ENCODE data around the gene MEF2B. TPM values are rescaled to one million over a fixed set of nuclear protein-coding genes. Genes with fewer than 3 reads are reported as not detected.
A peak's percentile ranks its signal among the peaks of the same experiment; 100 is the strongest.

MEF2B gene
- total RNA-seq, 6 experiments from 2014 or later: 0.24 to 2.1 (median 0.97) TPM; not detected in 2

GRCh38 chr19:19098703-19099632, 71.1 kb downstream of the MEF2B start:
- H3K4me1 ChIP-seq: peaks cover 0 to 81% (median 34%) of the 10 kb centered on the region in 4 donors
- H3K27me3 ChIP-seq: no peaks in the 10 kb centered on the region
- H3K4me3 ChIP-seq: peak overlapping the region in 2 of 3 donors; percentile 24 to 31
- peaks cover 0 to 5% (median 0%) of the 10 kb centered on the region in 4 donors for H3K36me3 ChIP-seq
- peak; percentile 68 to 78 (median 69) for ATAC-seq
- peak; percentile 90 to 96 (median 94) for DNase-seq
- no peaks in the 10 kb centered on the region for H3K9me3 ChIP-seq
- TF ChIP-seq POLR2A (IDR thresholded peaks at IDR 0.05) (peak; percentile 35), CTCF (IDR thresholded peaks at IDR 0.05) (no peak)
- peak overlapping the region; percentile 85 to 98 (median 91) for H3K27ac ChIP-seq
- intact Hi-C loops (cut with DNase I): no loop called here
- WGBS (ENCODE audit: insufficient coverage, low coverage, low lambda C conversion rate, missing lambda C conversion rate): 12% methylated on average over 9 of the region's 18 CpGs

- H3K4me3 ChIP-seq: no peak overlapping the region
- peaks cover 0 to 77% (median 34%) of the 10 kb centered on the region in 4 donors for H3K4me1 ChIP-seq
- DNase-seq (no peak), ATAC-seq (peak in 1 of 4 donors; percentile 31)
- TF ChIP-seq POLR2A (IDR thresholded peaks at IDR 0.05) (no peak), CTCF (IDR thresholded peaks at IDR 0.05) (no peak)
- 37% methylated on average over 8 of the region's 9 CpGs for WGBS (ENCODE audit: insufficient coverage, low coverage, low lambda C conversion rate, missing lambda C conversion rate)
- H3K9me3 ChIP-seq: no peaks in the 10 kb centered on the region
- peaks cover 0 to 5% (median 0%) of the 10 kb centered on the region in 4 donors for H3K36me3 ChIP-seq
- intact Hi-C loops (cut with DNase I): no loop called here
- H3K27ac ChIP-seq: peak overlapping the region; percentile 85 to 98 (median 91)
- no peaks in the 10 kb centered on the region for H3K27me3 ChIP-seq
Measured at GRCh38 chr19:19098084-19098702, 71.9 kb downstream of the MEF2B start.

- 49% methylated on average over 12 of the region's 24 CpGs for WGBS (ENCODE audit: insufficient coverage, low coverage, low lambda C conversion rate, missing lambda C conversion rate)
- peaks cover 0 to 5% (median 0%) of the 10 kb centered on the region in 4 donors for H3K36me3 ChIP-seq
- DNase-seq (peak; percentile 87 to 96 (median 95)), ATAC-seq (peak; percentile 52 to 65 (median 57))
- H3K9me3 ChIP-seq: no peaks in the 10 kb centered on the region
- H3K27ac ChIP-seq: peak overlapping the region; percentile 85 to 98 (median 91)
- TF ChIP-seq CTCF (IDR thresholded peaks at IDR 0.05) (no peak), POLR2A (IDR thresholded peaks at IDR 0.05) (peak; percentile 41)
- peak overlapping the region in 2 of 3 donors; percentile 42 to 58 for H3K4me3 ChIP-seq
- no peaks in the 10 kb centered on the region for H3K27me3 ChIP-seq
- H3K4me1 ChIP-seq: peaks cover 0 to 64% (median 31%) of the 10 kb centered on the region in 4 donors
- intact Hi-C loops (cut with DNase I): no loop called here
Measured at GRCh38 chr19:19096641-19097627, 73.1 kb downstream of the MEF2B start.

- 41% methylated on average over 7 of the region's 11 CpGs for WGBS (ENCODE audit: insufficient coverage, low coverage, low lambda C conversion rate, missing lambda C conversion rate)
- H3K4me3 ChIP-seq: peak overlapping the region in 2 of 3 donors; percentile 42 to 58
- H3K4me1 ChIP-seq: peaks cover 0 to 53% (median 27%) of the 10 kb centered on the region in 4 donors
- DNase-seq: peak in 1 of 3 donors; percentile 72
- H3K9me3 ChIP-seq: no peaks in the 10 kb centered on the region
- intact Hi-C loops (cut with DNase I): no loop called here
- peak; percentile 3 to 44 (median 13) for ATAC-seq
- H3K27ac ChIP-seq: peak overlapping the region; percentile 85 to 98 (median 91)
- no peaks in the 10 kb centered on the region for H3K27me3 ChIP-seq
- peaks cover 0 to 5% (median 0%) of the 10 kb centered on the region in 4 donors for H3K36me3 ChIP-seq
- TF ChIP-seq POLR2A (IDR thresholded peaks at IDR 0.05) (peak; percentile 40), CTCF (IDR thresholded peaks at IDR 0.05) (no peak)
Measured at GRCh38 chr19:19095691-19096090, 74.4 kb downstream of the MEF2B start.

Data from right lobe of liver (tissue), 6 donors.